Activated effector memory CD4-positive, alpha-beta T cell treated with Interleukin-2 at 50 U/mL for 16 hours (primary cell): ENCODE data around the gene NLRC5.
A peak's percentile ranks its signal among the peaks of the same experiment; 100 is the strongest.

Source experiments
- DNase-seq: peaks from one replicate; pipeline ENCODE4 v3.0.0-alpha.2; 2020

Gene NLRC5

GRCh38 chr16:56988948-56989945 lies at the start of gene NLRC5:
Gene NLRC5 (plus strand): TSS chr16:56989557. CDS start chr16:57020713, 31,156 bp downstream.
- DNase-seq: peak; percentile 85

GRCh38 chr16:56939801-56940200 lies 49.6 kb upstream of the NLRC5 start:
- DNase-seq: no peak

GRCh38 chr16:56941092-56941491 lies 48.3 kb upstream of the NLRC5 start:
- no peak for DNase-seq

- DNase-seq: no peak
These were observed 47.5 kb upstream of the NLRC5 start for GRCh38 chr16:56941856-56942331.

GRCh38 chr16:56943761-56944375 lies 45.5 kb upstream of the NLRC5 start:
- DNase-seq: no peak

GRCh38 chr16:56944954-56945839 lies 44.2 kb upstream of the NLRC5 start:
- DNase-seq: no peak

- DNase-seq: no peak
These were observed 43.4 kb upstream of the NLRC5 start for GRCh38 chr16:56945847-56946527.

- no peak for DNase-seq
These were observed 42.4 kb upstream of the NLRC5 start for GRCh38 chr16:56946767-56947603.

GRCh38 chr16:56947604-56947995 lies 41.8 kb upstream of the NLRC5 start:
- no peak for DNase-seq

- no peak for DNase-seq
These were observed 41.1 kb upstream of the NLRC5 start for GRCh38 chr16:56948234-56948633.

GRCh38 chr16:56950051-56950450 lies 39.3 kb upstream of the NLRC5 start:
- DNase-seq: no peak

- no peak for DNase-seq
These were observed 38.9 kb upstream of the NLRC5 start for GRCh38 chr16:56950455-56950854.

GRCh38 chr16:56950881-56951771 lies 38.2 kb upstream of the NLRC5 start:
- DNase-seq: peak; percentile 28

- DNase-seq: no peak
These were observed 36.4 kb upstream of the NLRC5 start for GRCh38 chr16:56953006-56953405.

- DNase-seq: no peak
These were observed 33.3 kb upstream of the NLRC5 start for GRCh38 chr16:56956076-56956475.

GRCh38 chr16:56956756-56957155 lies 32.6 kb upstream of the NLRC5 start:
- no peak for DNase-seq

GRCh38 chr16:56960681-56961281 lies 28.6 kb upstream of the NLRC5 start:
- DNase-seq: no peak

GRCh38 chr16:56961386-56961785 lies 28.0 kb upstream of the NLRC5 start:
- DNase-seq: no peak

- DNase-seq: no peak
These were observed 27.5 kb upstream of the NLRC5 start, which contains the start of gene CETP for GRCh38 chr16:56961851-56962281. Gene CETP (plus strand): TSS chr16:56961950. CDS start chr16:56961980, 30 bp downstream.
